Upper lobe of right lung (tissue), 1 donor: Measurements from ENCODE around the gene ZBTB9. TPM values are rescaled to one million over a fixed set of nuclear protein-coding genes. Genes with fewer than 3 reads are reported as not detected.

ENCODE experiments used
- ATAC-seq: fragments of 200-7000 bp; cut with Tn5 transposase; one replicate; pipeline ENCODE4 v1.9.1; 2020; ENCODE audit warnings: mild to moderate bottlenecking, moderate library complexity
- DNase-seq: peaks from one replicate; pipeline ENCODE4 v3.0.0-alpha.2; 2020
- H3K27ac ChIP-seq: fragments of 200-600 bp; one replicate; pipeline ENCODE4 v1.8.0; 2022
- H3K27me3 ChIP-seq: fragments of 200-600 bp; one replicate; pipeline ENCODE4 v1.8.0; 2022; ENCODE audit warnings: mild to moderate bottlenecking
- H3K36me3 ChIP-seq: fragments of 200-600 bp; one replicate; pipeline ENCODE4 v1.8.0; 2022
- H3K4me1 ChIP-seq: fragments of 200-600 bp; one replicate; pipeline ENCODE4 v1.8.0; 2022
- H3K4me3 ChIP-seq: fragments of 200-600 bp; one replicate; pipeline ENCODE4 v1.8.0; 2022; ENCODE audit warnings: mild to moderate bottlenecking
- H3K9me3 ChIP-seq: fragments of 200-600 bp; one replicate; pipeline ENCODE4 v1.8.0; 2022
- intact Hi-C: fragments of 100-400 bp; cut with DNase I; formaldehyde crosslinking; loops from one replicate; pipeline ENCODE4 v1.11.0; 2022
- total RNA-seq: library from RNA; stranded (reverse); fragmentation: NEBNext Ultra II Directional; extraction: Animal tissue kit (Norgen Biotek cat#: 25700); gene quantifications from one replicate; pipeline ENCODE4 v1.2.1, GENCODE V29; 2021
- TF ChIP-seq, protein P1 (sequence below): fragments of 200-600 bp; IDR thresholded peaks from one replicate; pipeline ENCODE4 v1.8.0; 2022; ENCODE audit warnings: antibody characterized with exemption
- donor health status: DM: no; HTN: yes; CAD: no; lungs with severe emphysema.

ZBTB9 gene
- total RNA-seq, 1 donor from 2014 or later, result 5.8 TPM

- Histone ChIP-seq H3K4me1 (peaks cover 40% of the 10 kb centered on the region), H3K36me3 (peaks cover 44% of the 10 kb centered on the region), H3K4me3 (no peak overlapping the region), H3K9me3 (no peaks in the 10 kb centered on the region), H3K27me3 (no peaks in the 10 kb centered on the region), H3K27ac (no peak overlapping the region)
- no peak for ATAC-seq
- DNase-seq, result no peak
- intact Hi-C loops, result no loop called here
- TF ChIP-seq, protein P1, sequence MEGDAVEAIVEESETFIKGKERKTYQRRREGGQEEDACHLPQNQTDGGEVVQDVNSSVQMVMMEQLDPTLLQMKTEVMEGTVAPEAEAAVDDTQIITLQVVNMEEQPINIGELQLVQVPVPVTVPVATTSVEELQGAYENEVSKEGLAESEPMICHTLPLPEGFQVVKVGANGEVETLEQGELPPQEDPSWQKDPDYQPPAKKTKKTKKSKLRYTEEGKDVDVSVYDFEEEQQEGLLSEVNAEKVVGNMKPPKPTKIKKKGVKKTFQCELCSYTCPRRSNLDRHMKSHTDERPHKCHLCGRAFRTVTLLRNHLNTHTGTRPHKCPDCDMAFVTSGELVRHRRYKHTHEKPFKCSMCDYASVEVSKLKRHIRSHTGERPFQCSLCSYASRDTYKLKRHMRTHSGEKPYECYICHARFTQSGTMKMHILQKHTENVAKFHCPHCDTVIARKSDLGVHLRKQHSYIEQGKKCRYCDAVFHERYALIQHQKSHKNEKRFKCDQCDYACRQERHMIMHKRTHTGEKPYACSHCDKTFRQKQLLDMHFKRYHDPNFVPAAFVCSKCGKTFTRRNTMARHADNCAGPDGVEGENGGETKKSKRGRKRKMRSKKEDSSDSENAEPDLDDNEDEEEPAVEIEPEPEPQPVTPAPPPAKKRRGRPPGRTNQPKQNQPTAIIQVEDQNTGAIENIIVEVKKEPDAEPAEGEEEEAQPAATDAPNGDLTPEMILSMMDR, result no peak
These were observed 40.9 kb upstream of the ZBTB9 start for GRCh38 chr6:33413241-33414120.

DNA sequence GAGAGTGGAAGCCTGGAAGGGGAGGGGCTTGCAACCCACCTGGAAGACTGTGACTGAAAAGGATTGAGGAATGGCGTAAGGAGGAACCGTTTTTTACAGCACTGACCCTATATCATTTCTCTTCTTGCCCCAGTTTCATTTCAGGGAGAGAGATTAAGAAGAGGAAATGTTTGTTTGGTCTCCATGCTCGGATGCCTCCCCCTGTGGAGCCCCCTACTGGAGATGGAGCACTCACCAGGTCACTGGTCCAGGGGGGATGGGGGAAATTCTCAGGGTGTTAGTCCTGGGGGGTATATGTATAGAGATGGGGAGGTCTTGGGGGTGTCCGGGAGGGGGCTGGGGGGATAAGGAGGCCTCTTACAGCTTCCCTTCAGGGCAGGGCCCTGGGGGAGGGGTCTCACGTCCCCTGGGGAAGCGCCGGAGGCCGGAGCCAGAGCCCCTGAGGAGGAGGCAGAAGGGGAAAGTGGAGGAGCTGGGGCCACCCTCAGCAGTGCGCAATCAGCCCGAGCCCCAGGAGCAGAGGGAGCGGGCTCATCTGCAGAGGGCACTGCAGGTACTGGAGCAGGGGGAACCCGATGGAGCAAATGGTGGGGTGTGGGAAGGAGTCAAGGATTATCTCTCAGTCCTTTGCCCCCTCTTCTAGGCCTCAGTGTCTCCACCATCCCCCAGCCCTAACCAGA is 39.6 kb upstream of the ZBTB9 start:
- peaks cover 53% of the 10 kb centered on the region for H3K4me1 ChIP-seq
- no peak overlapping the region for H3K27ac ChIP-seq
- DNase-seq, result no peak
- ATAC-seq, result no peak
- TF ChIP-seq, protein P1, result peak; percentile 13
- intact Hi-C loops, result no loop called here
- H3K9me3 ChIP-seq, result no peaks in the 10 kb centered on the region
- H3K27me3 ChIP-seq, result no peaks in the 10 kb centered on the region
- peaks cover 44% of the 10 kb centered on the region for H3K36me3 ChIP-seq
- H3K4me3 ChIP-seq, result no peak overlapping the region

DNA sequence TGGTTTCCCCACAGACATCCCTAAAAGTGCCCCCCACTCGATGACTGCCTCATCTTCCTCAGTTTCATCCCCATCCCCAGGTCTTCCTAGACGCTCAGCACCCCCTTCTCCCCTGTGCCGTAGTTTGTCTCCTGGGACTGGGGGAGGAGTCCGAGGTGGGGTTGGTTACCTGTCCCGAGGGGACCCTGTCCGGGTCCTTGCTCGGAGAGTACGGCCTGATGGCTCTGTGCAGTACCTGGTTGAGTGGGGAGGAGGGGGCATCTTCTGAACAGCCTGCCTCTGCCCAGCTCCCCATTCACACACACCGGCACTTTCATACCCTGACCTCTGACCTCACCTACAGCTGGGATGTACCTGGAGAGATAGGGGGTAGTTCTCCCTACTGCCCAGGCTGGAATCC is 38.5 kb upstream of the ZBTB9 start:
- Histone ChIP-seq H3K36me3 (peaks cover 44% of the 10 kb centered on the region), H3K9me3 (no peaks in the 10 kb centered on the region), H3K4me1 (peaks cover 53% of the 10 kb centered on the region), H3K4me3 (no peak overlapping the region), H3K27me3 (no peaks in the 10 kb centered on the region), H3K27ac (no peak overlapping the region)
- intact Hi-C loops, result no loop called here
- ATAC-seq (no peak), DNase-seq (no peak)
- TF ChIP-seq, protein P1, result no peak

- intact Hi-C loops, result no loop called here
- TF ChIP-seq, protein P1, result no peak
- Histone ChIP-seq H3K27me3 (no peaks in the 10 kb centered on the region), H3K4me1 (peaks cover 52% of the 10 kb centered on the region), H3K9me3 (no peaks in the 10 kb centered on the region), H3K4me3 (peak overlapping the region; percentile 74), H3K27ac (peak overlapping the region; percentile 77), H3K36me3 (peaks cover 44% of the 10 kb centered on the region)
- DNase-seq (no peak), ATAC-seq (no peak)
These were observed 37.8 kb upstream of the ZBTB9 start for GRCh38 chr6:33416386-33417127.

DNA sequence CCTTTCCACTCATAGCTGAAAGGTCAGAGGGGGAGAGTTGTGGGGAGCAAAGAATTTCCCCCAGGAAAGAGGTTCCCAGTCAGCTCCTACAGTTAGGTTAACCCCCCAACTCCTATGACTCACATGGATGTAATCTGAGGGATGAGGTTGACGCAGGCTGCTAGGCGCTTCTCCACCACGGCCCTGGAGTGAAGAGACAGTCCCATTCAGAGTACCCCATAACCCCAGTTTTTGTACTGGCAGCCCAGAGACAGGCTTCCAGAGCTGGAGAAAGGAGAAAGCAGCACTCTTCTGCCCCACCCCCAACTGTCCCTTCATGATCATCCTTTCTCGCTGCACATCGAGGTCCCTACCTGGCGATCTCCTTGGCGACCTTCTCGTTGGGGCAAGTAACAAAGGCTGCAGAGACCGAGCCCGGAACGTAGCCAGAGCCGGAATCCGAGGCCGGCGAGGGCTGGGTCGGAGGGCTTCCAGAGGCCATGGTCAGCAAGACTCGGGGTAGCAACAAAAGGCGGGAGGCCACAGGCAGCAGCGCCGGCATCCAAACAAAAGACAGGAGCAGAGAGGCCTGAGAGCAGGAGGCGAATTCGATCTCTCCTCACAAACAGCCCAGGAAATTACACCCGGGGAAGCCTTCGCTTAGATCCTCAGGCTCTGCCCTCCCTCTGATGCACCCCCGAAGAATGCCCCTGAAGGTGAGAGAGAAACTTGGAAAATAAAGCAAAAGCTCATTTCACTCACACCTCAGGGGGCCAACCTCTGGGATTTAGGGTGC is 37.1 kb upstream of the ZBTB9 start:
- Histone ChIP-seq H3K4me3 (peak overlapping the region; percentile 74), H3K36me3 (peaks cover 43% of the 10 kb centered on the region), H3K27me3 (no peaks in the 10 kb centered on the region), H3K27ac (peak overlapping the region; percentile 77), H3K9me3 (no peaks in the 10 kb centered on the region), H3K4me1 (peaks cover 45% of the 10 kb centered on the region)
- DNase-seq (no peak), ATAC-seq (no peak)
- TF ChIP-seq, protein P1, result no peak
- intact Hi-C loops, result no loop called here
